ENCODE measurements around the gene POU4F1.

DNA sequence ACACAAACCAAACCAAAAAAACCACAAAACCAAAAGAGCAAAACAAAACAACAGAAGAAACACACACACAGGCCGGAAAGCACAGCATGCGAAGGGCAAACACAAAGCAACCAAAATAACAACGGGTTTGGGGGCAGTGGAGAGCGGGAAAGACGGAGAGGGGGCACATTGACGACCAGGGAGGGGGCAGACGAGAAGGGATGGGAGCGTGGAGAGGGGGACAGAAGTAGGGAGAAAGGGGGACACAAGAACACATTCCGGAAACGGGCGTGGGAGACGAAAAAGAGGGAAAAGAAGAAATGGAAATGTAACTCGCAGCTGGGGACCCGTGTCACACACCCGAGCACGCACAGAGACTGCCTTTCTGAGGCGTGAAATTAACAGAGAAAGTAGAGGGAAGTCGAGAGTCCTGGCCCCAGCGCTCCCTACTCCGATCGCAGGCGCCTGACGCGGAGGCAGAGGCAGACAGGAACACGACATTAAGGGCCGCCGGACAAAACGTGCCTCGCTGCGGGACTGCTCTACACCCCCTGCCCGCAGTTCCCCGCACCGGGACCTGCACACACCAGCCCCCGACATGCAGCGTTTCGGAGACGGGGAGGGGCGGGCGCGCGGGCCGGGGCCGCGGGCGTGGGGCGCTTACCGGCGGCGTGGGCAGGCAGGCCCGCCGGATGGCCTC is 652 bp downstream of the POU4F1 start:
- TF ChIP-seq, protein P1, sequence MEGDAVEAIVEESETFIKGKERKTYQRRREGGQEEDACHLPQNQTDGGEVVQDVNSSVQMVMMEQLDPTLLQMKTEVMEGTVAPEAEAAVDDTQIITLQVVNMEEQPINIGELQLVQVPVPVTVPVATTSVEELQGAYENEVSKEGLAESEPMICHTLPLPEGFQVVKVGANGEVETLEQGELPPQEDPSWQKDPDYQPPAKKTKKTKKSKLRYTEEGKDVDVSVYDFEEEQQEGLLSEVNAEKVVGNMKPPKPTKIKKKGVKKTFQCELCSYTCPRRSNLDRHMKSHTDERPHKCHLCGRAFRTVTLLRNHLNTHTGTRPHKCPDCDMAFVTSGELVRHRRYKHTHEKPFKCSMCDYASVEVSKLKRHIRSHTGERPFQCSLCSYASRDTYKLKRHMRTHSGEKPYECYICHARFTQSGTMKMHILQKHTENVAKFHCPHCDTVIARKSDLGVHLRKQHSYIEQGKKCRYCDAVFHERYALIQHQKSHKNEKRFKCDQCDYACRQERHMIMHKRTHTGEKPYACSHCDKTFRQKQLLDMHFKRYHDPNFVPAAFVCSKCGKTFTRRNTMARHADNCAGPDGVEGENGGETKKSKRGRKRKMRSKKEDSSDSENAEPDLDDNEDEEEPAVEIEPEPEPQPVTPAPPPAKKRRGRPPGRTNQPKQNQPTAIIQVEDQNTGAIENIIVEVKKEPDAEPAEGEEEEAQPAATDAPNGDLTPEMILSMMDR (IDR thresholded peaks at IDR 0.05): no peak
- no peak for TF ChIP-seq ZFX (IDR thresholded peaks at IDR 0.05; ENCODE audit: borderline replicate concordance)

Data from 22Rv1 (cell line).